ENCODE results near the gene TCTN1. TPM values are rescaled to one million over a fixed set of nuclear protein-coding genes. Genes with fewer than 3 reads are reported as not detected.
"Not testable (repeated sequence)": the region's sequence is repeated elsewhere in the genome, so short reads cannot be mapped to it uniquely, and the experiment has no call there.

TCTN1 gene
- total and polyA plus RNA-seq, 4 donors = 19.3 to 47.1 (median 30.7) TPM

DNA sequence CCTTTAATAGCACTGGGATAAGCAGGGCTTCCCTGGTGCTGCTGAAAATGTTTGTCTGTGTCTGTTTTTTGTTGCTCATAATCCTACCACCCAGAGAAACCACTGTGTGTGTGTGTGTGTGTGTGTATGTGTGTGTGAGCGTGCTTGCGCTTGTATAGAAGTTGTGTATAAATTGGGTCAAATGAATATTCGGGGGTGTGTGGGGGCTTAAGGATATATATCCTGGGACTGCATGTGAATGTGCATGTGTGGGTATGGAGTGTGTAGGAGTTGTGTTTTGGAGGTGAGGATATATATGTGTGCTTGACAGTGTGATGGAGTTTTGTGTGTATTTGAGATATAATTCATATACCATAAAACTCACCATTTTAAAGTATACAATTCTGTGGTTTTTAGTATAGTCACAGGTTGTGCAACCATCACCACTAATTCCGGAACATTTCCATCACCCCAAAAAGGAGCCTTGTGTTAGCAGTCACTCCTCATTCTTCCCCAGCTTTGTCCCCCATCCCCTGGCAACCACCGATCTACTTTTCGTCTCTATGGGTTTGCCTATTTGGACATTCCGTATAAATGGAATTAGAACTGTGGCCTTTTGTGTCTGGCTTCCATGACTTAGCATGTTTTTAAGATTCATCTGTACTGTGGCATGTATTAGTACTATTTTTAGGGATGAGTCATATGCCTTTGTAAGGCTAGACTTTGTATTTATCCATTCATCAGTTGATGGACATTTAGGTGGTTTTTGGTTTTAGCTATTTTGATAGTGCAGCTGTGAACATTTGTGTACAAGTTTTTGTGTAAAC lies 25.6 kb downstream of the TCTN1 start:
- WGBS, 2 donors = 65 to 68% methylated on average over 7 of the region's 7 CpGs
- no peak for ATAC-seq (ENCODE audit: low FRiP score)
- no peak overlapping the region for H3K27ac ChIP-seq (ENCODE audit: low read depth in 1 of 2, low read length in 2 of 2)
- peaks cover 0 to 2% of the 10 kb centered on the region in 2 donors for H3K4me1 ChIP-seq (ENCODE audit: control insufficient read depth in 1 of 2, insufficient read depth in 2 of 2, low read length in 2 of 2)
- H3K4me3 ChIP-seq (ENCODE audit: low read length in 2 of 2) = no peak overlapping the region
- H3K9me3 ChIP-seq (ENCODE audit: control insufficient read depth, low read length) = no peaks in the 10 kb centered on the region
- H3K36me3 ChIP-seq (ENCODE audit: control insufficient read depth in 1 of 2, insufficient read depth in 2 of 2, low read length in 1 of 2) = peaks cover 0 to 2% of the 10 kb centered on the region in 2 donors
- no peaks in the 10 kb centered on the region for H3K27me3 ChIP-seq (ENCODE audit: control insufficient read depth in 1 of 2, insufficient read depth in 2 of 2, low read length in 1 of 2)
- intact Hi-C loops (cut with DNase I) = loop anchor here in 1 of 2 donors (5.0 kb wide), 1 partner anchor 103 kb away; the partner anchor contains the start of gene PPP1CC
- no peak for DNase-seq

- peaks cover 0 to 2% of the 10 kb centered on the region in 2 donors for H3K4me1 ChIP-seq (ENCODE audit: control insufficient read depth in 1 of 2, insufficient read depth in 2 of 2, low read length in 2 of 2)
- 93% methylated on average over 15 of the region's 15 CpGs for WGBS, 2 donors
- H3K4me3 ChIP-seq (ENCODE audit: low read length in 2 of 2) = no peak overlapping the region
- peaks cover 0 to 2% of the 10 kb centered on the region in 2 donors for H3K36me3 ChIP-seq (ENCODE audit: control insufficient read depth in 1 of 2, insufficient read depth in 2 of 2, low read length in 1 of 2)
- H3K27me3 ChIP-seq (ENCODE audit: control insufficient read depth in 1 of 2, insufficient read depth in 2 of 2, low read length in 1 of 2) = no peaks in the 10 kb centered on the region
- ATAC-seq (ENCODE audit: low FRiP score) (no peak), DNase-seq (no peak)
- intact Hi-C loops (cut with DNase I) = loop anchor here in 1 of 2 donors (5.0 kb wide), 1 partner anchor 102 kb away; the partner anchor contains the start of gene PPP1CC
- H3K27ac ChIP-seq (ENCODE audit: low read depth in 1 of 2, low read length in 2 of 2) = no peak overlapping the region
- H3K9me3 ChIP-seq (ENCODE audit: control insufficient read depth, low read length) = no peaks in the 10 kb centered on the region
These were observed 26.5 kb downstream of the TCTN1 start for GRCh38 chr12:110640275-110641025.

DNA sequence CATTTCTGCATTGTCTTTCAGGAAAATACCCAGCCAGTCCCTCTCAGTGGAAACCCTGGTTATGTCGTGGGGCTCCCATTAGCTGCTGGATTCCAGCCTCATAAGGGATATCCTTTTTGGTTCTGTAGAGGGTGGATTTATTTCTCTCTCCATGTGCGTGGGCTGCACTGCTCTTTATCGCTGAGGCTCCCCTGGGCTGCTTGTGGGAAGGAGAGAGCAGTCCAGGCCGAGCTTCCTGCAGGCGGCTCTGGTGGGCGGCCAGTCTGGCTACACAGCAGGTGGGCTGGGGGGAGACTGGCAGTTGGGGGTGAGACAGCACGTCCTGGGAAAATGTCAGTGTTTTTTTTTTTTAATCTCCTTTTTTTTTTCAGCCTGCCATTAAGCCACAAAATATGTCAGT lies 27.6 kb downstream of the TCTN1 start:
- peak; percentile 49 for ATAC-seq (ENCODE audit: low FRiP score)
- Histone ChIP-seq H3K36me3 (ENCODE audit: control insufficient read depth in 1 of 2, insufficient read depth in 2 of 2, low read length in 1 of 2) (no peaks in the 10 kb centered on the region), H3K4me1 (ENCODE audit: control insufficient read depth in 1 of 2, insufficient read depth in 2 of 2, low read length in 2 of 2) (peaks cover 0 to 2% of the 10 kb centered on the region in 2 donors), H3K27me3 (ENCODE audit: control insufficient read depth in 1 of 2, insufficient read depth in 2 of 2, low read length in 1 of 2) (no peaks in the 10 kb centered on the region), H3K4me3 (ENCODE audit: low read length in 2 of 2) (no peak overlapping the region), H3K27ac (ENCODE audit: low read depth in 1 of 2, low read length in 2 of 2) (no peak overlapping the region), H3K9me3 (ENCODE audit: control insufficient read depth, low read length) (no peaks in the 10 kb centered on the region)
- intact Hi-C loops (cut with DNase I) = loop anchor here in 1 of 2 donors (5.0 kb wide), 1 partner anchor 101 kb away; the partner anchor contains the start of gene PPP1CC
- 20 to 27% methylated on average over 7 of the region's 7 CpGs for WGBS, 2 donors
- no peak for DNase-seq

- WGBS, 2 donors = 83 to 84% methylated on average over 7 of the region's 7 CpGs
These were observed 33.7 kb downstream of the TCTN1 start for GRCh38 chr12:110647631-110648040.

DNA sequence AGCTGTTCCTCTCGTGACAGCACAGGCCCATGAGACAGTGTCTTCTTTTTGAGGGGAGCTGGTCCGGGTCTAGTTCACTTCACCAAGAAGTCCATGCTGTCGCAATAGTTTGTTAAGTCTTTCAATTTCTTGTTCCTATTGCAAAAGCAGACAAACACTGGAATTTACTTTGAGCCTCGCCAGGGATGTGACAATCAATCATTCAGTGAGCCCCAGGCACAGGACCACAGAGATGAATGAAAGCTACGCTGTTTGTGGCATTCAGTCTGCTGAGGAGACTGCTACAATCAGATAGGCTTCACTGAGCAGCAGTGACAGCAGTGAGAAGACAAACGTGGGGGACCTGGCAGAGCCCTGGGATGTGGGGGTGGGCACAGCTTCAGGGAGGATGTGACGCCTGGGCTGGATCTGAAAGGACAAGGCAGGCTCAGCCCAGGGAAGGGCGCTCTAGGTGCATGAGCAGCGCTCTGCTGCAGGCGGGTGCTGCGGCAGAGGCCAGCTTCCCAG lies 35.5 kb downstream of the TCTN1 start:
- no peaks in the 10 kb centered on the region for H3K36me3 ChIP-seq (ENCODE audit: control insufficient read depth in 1 of 2, insufficient read depth in 2 of 2, low read length in 1 of 2)
- WGBS, 2 donors = 83% methylated on average over 11 of the region's 11 CpGs

More at GRCh38 chr12:110647631-110648040, 33.7 kb downstream of the TCTN1 start:
- H3K36me3 ChIP-seq (ENCODE audit: control insufficient read depth in 1 of 2, insufficient read depth in 2 of 2, low read length in 1 of 2) = no peaks in the 10 kb centered on the region
- no peak for DNase-seq
- H3K27ac ChIP-seq (ENCODE audit: low read depth in 1 of 2, low read length in 2 of 2) = no peak overlapping the region
- no peak for ATAC-seq (ENCODE audit: low FRiP score)
- no peaks in the 10 kb centered on the region for H3K27me3 ChIP-seq (ENCODE audit: control insufficient read depth in 1 of 2, insufficient read depth in 2 of 2, low read length in 1 of 2)
- no peaks in the 10 kb centered on the region for H3K4me1 ChIP-seq (ENCODE audit: control insufficient read depth in 1 of 2, insufficient read depth in 2 of 2, low read length in 2 of 2)
- no peak overlapping the region for H3K4me3 ChIP-seq (ENCODE audit: low read length in 2 of 2)
- intact Hi-C loops (cut with DNase I) = no loop called here
- H3K9me3 ChIP-seq (ENCODE audit: control insufficient read depth, low read length) = no peaks in the 10 kb centered on the region

DNA sequence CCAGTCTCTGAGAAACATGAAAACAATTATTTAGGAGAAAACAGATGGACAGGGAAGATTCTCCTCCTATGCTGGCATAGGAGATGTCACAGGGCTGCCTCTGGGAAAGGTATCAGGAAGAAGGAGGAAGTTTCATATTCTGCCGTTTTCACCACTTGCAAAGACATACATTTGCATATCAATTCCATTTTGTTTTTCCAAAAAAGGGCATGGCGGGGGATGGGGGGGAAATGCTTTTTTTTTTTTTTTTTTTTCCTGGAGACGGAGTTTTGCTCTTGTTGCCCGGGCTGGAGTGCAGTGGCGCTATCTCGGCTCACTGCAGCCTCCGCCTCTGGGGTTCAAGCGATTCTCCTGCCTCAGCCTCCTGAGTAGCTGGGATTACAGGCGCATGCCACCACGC lies 40.3 kb downstream of the TCTN1 start:
- WGBS, 2 donors = 92 to 93% methylated on average over 10 of the region's 10 CpGs
- H3K36me3 ChIP-seq (ENCODE audit: control insufficient read depth in 1 of 2, insufficient read depth in 2 of 2, low read length in 1 of 2); H3K4me1 ChIP-seq (ENCODE audit: control insufficient read depth in 1 of 2, insufficient read depth in 2 of 2, low read length in 2 of 2); ATAC-seq (ENCODE audit: low FRiP score); intact Hi-C loops (cut with DNase I); H3K9me3 ChIP-seq (ENCODE audit: control insufficient read depth, low read length); H3K27me3 ChIP-seq (ENCODE audit: control insufficient read depth in 1 of 2, insufficient read depth in 2 of 2, low read length in 1 of 2); H3K27ac ChIP-seq (ENCODE audit: low read depth in 1 of 2, low read length in 2 of 2); DNase-seq; H3K4me3 ChIP-seq (ENCODE audit: low read length in 2 of 2): not testable (repeated sequence)

More for the DNA sequence above, 35.5 kb downstream of the TCTN1 start:
- ATAC-seq (ENCODE audit: low FRiP score) (peak; percentile 27), DNase-seq (no peak)
- no peak overlapping the region for H3K27ac ChIP-seq (ENCODE audit: low read depth in 1 of 2, low read length in 2 of 2)
- no peaks in the 10 kb centered on the region for H3K9me3 ChIP-seq (ENCODE audit: control insufficient read depth, low read length)
- no peak overlapping the region for H3K4me3 ChIP-seq (ENCODE audit: low read length in 2 of 2)
- intact Hi-C loops (cut with DNase I) = no loop called here
- no peaks in the 10 kb centered on the region for H3K27me3 ChIP-seq (ENCODE audit: control insufficient read depth in 1 of 2, insufficient read depth in 2 of 2, low read length in 1 of 2)
- H3K4me1 ChIP-seq (ENCODE audit: control insufficient read depth in 1 of 2, insufficient read depth in 2 of 2, low read length in 2 of 2) = no peaks in the 10 kb centered on the region

DNA sequence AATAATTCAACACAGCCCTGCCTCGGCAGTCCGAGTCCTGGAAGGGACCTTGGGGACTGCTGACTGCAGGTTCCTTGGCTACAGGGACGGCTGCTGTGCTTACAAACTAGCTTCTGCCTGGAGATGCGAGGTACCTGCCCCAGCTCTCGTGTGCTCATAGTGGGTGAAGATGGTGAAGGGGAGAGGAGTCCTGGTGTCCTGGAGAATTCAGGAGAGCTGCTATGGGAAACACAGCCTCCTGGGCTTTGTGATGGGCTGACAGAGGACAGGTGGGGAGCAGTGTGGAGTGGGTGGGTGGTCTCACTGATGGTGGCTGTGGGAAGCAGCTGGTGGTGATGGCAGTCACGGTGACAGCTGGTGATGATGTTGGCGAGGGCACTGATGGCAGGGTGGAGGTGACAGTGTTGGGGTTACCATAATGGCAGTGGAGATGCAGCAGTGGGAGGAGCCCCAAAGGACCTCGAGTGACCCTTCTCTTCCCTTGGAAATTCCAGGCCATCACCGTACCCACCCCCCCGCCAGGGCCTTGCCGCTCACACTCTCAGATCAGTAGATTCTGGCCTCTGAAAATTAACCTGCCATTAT lies 42.2 kb downstream of the TCTN1 start:
- no peaks in the 10 kb centered on the region for H3K9me3 ChIP-seq (ENCODE audit: control insufficient read depth, low read length)
- intact Hi-C loops (cut with DNase I) = no loop called here
- no peak overlapping the region for H3K27ac ChIP-seq (ENCODE audit: low read depth in 1 of 2, low read length in 2 of 2)
- no peak for DNase-seq
- no peaks in the 10 kb centered on the region for H3K27me3 ChIP-seq (ENCODE audit: control insufficient read depth in 1 of 2, insufficient read depth in 2 of 2, low read length in 1 of 2)
- no peak for ATAC-seq (ENCODE audit: low FRiP score)
- WGBS, 2 donors = 87 to 90% methylated on average over 11 of the region's 11 CpGs
- H3K4me1 ChIP-seq (ENCODE audit: control insufficient read depth in 1 of 2, insufficient read depth in 2 of 2, low read length in 2 of 2) = no peaks in the 10 kb centered on the region
- H3K4me3 ChIP-seq (ENCODE audit: low read length in 2 of 2) = no peak overlapping the region
- H3K36me3 ChIP-seq (ENCODE audit: control insufficient read depth in 1 of 2, insufficient read depth in 2 of 2, low read length in 1 of 2) = no peaks in the 10 kb centered on the region

GRCh38 chr12:110657747-110658146 lies 43.8 kb downstream of the TCTN1 start:
- intact Hi-C loops (cut with DNase I) = no loop called here
- H3K9me3 ChIP-seq (ENCODE audit: control insufficient read depth, low read length) = no peaks in the 10 kb centered on the region
- DNase-seq (peak in 1 of 2 donors; percentile 36), ATAC-seq (ENCODE audit: low FRiP score) (peak; percentile 40)
- H3K27me3 ChIP-seq (ENCODE audit: control insufficient read depth in 1 of 2, insufficient read depth in 2 of 2, low read length in 1 of 2) = no peaks in the 10 kb centered on the region
- H3K4me3 ChIP-seq (ENCODE audit: low read length in 2 of 2) = no peak overlapping the region
- no peak overlapping the region for H3K27ac ChIP-seq (ENCODE audit: low read depth in 1 of 2, low read length in 2 of 2)
- WGBS, 2 donors = 84 to 89% methylated on average over 9 of the region's 9 CpGs
- no peaks in the 10 kb centered on the region for H3K36me3 ChIP-seq (ENCODE audit: control insufficient read depth in 1 of 2, insufficient read depth in 2 of 2, low read length in 1 of 2)
- no peaks in the 10 kb centered on the region for H3K4me1 ChIP-seq (ENCODE audit: control insufficient read depth in 1 of 2, insufficient read depth in 2 of 2, low read length in 2 of 2)

Data from aorta (tissue), 5 donors.